HG03060 (cell line): ENCODE measurements around the gene PPL.

Experiments
- ATAC-seq: cut with Tn5 transposase; IDR thresholded peaks from one replicate; pipeline ENCODE4 v1.9.1; 2021; ENCODE audit warnings: low read depth, moderate number of reproducible peaks; ENCODE audit not compliant: unreplicated experiment

Gene PPL

DNA sequence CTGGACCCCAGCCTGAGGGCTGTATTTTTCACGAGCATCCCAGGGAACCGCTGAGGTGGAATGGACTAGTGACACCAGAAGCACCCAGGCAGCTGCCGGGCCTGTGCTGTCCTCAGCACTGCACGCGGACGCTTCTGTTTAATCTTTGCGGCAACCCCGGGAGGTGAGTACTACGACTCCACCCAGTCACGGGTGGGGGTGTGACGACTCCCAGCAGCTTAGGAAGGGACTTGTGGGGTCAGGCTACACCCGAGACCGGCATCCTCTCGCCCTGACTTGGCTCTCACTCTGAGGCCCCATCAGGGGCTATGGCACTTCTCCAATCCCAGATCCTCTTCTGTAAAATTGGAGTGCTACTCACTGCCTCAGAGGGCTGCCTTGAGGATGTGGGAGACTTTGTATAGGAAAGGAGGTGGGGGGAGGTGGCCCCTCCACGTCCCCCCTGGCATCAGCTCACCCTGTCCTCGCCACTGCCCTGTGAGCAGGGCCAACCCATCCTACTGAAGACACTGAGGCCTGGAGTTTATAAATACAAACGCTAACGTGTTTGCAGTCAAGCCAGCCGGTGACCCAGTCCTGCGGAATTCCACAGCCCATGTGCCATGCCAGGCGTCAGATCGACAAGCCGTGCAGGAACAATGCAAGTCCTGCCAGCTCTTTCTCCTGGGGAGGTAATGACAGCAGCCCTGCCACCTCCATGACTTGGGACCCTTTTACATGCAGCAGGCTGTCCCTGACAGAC is 44.4 kb downstream of the PPL start:
- ATAC-seq: no peak

DNA sequence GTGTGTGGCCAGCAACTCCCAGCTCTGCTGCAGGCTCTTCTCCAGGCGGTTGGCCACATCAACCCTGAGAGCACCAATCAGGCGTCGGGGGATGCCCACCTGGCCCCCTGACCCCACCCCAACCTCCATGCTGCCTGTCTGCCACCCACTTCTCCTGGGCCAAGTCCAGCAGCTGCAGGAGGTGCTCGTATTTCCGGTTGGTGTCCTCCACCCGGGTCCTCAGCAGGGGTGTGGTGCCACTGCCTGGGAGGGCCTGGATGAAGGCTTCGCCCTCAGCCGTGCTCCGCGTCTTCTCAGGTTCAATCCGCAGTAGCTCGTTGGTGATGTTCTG is 45.1 kb downstream of the PPL start:
- ATAC-seq: no peak

DNA sequence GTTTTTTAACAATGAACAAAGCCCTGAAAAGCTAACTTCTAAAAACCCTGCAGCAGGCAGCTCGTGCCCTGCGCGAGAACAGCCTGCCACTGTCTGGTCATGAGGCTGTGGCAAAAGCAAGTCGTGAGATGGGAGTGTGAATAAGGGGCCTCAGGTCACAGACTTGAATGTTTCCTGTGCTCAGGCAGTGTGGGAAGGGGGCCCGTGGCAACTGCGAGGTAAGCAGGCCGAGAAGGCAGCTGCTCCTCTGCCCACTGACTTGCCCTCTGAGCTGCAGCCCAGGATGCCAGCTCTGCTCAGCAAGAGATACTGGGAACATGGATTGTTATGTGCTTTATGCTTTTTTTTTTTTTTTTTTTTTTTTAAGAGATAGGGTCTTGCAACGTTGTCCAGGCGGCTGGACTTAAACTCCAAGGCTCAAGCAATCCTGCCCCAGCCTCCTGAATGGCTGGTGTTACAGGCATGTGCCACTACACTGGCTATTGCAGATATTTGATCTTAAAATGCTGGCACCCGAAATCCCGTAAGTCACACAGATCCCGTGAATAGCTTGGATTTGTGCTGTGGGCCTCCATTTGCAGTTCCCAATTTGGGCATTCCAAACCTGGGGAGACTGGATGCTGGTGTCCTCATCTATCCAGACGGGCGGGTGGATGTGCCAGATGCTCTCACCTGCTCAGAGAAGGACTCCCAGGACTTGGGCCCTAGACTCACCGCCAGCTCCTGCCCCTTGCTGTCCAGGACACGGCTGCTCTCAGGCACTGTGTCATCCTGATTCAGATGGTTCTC is 45.7 kb downstream of the PPL start:
- no peak for ATAC-seq

DNA sequence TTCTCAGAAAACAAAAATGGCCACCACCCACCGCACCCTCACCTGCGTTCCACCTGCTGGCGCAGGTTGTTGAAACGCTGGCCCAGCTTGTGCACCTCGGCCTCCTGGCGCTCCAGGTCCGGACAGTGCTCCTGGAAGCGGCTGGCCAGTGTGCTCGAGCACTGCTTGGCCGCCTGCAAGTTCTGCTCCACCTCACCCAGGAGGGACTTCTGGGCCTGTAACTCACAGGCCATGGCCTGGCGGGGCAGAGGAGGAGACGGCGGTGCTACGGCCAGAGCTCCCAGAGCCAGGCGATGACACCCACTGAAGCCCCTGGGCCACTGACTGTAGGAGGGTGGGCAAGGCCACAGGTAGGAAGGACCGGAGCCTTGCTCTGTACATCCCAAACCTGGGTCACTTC is 46.3 kb downstream of the PPL start:
- ATAC-seq: no peak

DNA sequence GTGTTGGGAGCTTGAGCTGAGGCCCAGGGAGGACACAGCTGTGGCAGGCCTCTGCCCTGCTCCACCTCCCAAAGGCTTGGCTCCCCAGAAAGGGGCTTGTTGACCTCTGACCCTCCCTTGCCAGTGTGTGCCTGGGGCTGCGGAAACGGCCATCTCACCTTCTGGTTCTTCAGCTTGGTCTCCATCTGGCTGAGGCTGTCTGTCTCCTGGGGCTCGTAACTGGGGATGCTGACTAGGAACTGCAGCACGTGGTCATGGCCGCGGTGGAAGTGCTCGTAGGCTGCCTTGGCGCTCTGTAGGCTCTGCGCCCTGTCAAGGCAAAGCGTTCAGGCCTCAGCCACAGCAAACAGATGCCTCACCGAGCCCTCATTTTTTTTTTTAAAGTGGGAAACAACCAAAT is 46.9 kb downstream of the PPL start:
- ATAC-seq: no peak

DNA sequence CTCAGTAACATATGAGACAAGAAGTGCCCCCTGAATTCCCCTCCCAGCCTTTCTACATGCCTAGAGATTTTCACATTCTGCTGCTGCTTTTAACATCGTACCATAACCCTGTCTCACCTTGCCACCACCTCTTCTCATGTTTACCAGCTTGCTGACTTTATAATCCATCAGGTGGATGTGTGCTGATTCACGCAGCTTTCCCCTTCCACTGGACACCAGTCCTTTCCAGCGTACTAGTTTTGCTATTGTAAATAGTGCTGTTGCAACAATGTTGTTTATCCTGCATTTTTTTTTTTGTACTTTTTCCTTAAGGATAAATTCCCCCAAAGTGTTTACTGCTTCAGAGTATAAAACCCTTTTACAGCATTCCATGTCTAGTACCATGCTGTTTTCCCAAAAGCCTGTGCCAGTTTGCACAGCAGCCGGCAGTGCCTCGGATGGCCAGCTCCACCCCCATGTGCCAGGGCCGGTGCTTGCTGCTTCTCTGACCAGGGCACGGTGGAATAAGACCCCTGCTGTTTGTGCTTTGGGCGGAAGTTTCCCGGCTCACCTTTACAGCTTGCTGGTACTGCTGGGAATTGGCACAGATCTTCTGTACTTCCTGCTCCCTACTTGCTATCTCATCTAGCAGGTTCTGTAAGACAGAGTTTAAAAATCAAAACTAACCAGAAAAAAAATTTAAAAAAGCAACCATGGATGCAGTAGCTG is 48.4 kb downstream of the PPL start:
- ATAC-seq: no peak

DNA sequence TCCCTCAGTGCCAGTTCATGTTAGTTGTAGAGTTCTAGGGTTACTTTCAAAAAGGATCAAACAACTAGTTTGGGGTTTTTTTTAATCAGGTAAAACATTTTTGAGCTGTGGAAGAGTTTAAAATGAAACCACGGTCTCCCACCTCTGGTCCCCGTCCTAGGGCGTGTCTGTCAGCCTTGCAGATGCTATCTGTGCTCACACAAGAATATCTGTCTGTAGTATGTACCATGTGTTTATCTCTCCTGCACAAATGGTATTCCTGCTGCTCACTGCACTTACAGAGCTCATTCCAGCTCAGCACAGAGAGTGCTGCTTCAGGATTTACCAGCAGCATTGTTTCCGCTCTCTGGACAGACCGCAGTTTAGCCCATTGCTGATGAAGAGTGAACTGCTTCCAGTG is 50.8 kb downstream of the PPL start:
- ATAC-seq: no peak

DNA sequence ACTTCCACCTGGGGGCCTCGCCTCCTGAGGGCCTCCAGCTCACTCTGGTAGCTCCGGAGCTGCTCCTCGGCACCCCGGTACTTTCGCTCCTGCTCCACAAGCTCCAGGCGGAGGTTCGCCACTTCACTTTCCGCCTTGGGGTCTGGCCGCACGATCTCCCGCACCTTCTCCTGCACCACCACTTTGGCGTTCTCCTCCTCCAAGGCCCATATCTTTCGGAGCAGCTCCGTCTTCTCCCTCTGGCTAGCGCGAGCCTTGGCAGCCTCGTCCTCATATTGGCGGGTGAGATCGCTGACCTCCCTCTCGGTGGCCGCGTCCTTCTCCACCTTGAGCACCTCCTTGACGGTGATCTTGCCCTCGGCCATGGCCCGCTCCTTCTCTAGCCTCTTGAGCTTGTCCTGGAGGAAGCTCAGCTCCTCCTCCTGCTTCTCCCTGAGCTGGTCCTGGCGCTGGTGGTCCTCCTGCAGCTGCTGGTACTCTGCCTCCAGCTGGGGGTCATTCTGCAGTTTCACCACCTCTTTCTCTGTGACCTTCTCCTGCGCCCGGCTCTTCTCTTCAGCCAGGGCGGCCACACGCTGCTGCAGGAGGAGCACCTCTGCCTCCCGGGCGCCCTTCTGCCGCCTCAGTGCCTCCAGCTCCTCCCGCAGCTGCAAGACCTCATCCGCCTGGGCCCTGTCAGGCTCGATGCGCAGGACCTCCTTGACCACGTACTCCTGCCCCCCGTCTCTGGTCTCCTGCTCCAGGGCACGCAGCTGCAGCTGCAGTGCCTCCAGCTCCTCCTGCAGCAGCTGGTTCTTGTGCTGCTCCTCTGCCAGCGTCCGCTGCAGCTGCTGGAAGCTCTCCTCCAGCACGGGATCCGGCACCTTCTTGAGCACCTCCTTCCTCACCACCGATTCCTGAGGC is 51.7 kb downstream of the PPL start:
- no peak for ATAC-seq

DNA sequence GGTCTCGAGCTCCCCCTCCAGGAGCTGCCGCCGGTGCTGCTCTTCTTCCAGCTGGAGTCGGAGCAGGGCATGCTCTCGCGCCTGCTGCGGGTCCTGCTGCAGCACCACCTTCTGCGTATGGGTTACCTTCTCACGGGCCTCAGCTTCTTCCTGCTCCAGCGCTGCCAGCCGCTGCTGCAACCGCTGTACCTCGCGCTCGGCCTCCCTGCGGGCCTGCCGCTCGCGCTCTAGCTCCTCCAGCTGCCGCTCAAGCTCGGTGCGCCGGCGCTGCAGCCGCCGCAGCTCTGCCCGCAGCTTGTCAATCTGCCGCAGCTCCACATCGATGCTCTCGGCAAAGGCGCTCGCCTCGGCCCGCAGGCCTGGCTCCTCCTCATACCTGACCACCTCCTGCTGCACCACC is 52.7 kb downstream of the PPL start:
- ATAC-seq: no peak

DNA sequence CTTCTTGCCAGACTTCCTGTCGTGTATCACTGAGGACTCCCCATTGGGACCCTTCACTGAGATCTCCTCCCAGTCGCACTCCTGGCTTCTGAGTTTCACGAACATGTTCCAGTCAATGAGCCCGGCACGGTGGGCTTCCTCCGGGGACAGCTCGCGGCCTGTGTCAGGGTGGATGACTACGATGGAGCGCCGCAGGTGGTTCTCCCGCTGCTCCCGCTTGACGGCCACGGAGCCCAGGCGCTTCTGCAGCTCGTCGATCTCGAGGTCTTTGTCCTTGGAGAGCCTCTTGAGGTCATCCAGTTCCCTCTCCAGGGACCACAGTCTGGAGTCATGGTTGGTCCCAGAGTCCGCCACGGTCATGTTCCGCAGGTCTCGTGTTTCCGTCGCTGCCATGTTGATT is 53.4 kb downstream of the PPL start:
- no peak for ATAC-seq

DNA sequence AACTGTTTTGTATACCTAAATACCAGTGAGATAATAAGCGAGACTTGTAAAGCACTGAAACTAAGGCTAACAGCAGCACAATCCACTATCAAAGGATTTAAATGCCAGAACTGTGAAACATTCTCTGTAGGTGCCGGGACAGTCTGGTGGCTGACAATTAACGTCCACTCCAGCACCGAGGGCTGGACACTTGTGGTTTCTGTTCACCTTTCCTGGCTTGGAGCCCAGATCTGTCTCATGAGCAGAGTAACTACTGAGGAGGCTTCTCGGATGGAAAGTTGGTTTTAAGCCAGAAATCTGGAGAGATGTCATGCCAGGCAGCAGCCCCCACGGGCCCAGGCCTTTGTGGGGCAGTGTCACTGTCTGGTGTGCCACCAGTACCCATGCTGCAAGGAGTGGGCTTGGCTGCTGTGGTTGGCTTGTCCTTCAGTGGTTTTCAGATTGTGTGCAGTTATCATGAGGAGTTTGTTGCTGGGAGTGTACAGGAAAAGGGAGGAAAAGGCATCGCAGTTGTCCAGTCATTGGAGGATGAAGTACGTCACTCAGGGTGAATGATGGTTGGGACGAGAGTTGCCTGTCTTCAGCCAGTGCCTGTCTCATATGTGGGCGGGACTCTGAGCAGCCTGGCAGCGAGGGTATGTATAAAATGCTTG is 54.2 kb downstream of the PPL start:
- ATAC-seq: no peak

DNA sequence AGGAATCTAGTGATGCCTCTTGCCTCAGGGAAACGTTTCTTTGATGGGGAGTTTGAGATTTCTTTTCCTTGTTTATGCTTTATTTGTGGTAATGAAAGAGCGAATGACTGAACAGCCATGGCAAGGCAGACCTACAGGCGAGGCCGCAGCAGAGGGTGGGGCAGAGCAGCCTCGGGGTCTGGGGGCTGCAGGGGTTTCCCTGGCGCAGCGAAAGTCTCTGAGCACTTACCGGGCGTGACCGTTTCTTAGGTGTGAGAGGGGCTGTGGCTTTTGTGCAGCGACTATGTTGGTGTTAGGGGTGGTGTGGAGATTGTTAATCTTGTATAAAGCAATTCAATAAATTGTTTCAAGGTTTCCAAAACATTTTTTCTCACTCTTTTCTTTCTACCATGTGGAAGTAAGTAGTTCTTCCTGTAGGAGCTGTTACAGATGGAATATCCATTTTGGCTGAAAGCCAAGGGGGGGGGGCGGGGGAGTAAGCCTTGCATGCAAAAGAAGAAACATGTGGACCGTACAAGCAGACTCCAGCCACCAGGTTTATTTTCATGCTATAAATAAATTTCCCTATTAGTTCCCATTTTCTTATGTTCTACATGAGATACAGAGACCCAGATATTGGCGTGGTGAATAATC is 54.8 kb downstream of the PPL start:
- no peak for ATAC-seq

DNA sequence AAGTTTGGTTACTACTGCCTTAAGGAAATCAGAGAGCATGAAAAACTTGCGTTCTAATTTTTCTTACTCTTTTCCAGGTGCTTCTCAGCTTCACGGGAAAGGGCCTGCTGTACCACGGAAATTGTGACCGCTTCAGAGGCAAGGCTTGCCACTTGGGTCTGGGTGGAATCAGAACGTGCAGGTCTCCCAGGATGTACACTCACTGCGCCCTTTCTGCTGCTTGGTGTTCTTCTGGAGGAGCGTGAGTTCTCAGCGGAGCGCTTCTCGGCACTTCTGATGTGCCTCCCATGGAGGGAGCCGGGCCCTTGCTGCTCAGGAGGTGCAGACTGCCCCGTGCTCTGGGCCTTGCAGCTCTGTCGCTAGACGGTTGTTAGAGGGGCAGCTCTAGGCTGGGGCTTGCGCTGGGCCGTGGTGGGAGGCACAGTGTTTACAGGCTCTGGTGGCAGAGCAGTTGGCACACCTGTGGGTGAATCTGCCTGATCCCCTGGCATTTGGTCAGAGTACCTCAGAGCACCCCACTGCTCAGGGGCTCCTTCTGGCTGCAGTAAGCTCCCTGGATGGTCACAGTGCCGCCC is 56.9 kb downstream of the PPL start:
- no peak for ATAC-seq

DNA sequence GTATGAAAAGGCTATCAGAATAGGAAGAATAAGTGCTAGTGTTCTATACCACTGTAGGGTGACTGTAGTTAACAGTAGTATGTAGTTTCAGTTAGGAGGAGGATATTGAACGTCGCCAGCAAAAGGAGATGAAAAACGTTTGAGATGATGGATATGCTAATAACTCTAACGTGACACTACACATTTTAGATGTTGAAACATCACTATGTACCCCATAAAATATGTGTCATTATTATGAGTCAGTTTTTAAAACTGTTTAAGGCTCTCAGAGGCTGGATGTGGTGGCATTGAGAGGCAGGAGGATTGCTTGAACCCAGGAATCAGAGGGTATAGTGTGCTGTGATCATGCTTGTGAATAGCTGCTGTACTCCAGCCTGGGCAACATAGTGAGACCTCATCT is 57.9 kb downstream of the PPL start:
- ATAC-seq: no peak

DNA sequence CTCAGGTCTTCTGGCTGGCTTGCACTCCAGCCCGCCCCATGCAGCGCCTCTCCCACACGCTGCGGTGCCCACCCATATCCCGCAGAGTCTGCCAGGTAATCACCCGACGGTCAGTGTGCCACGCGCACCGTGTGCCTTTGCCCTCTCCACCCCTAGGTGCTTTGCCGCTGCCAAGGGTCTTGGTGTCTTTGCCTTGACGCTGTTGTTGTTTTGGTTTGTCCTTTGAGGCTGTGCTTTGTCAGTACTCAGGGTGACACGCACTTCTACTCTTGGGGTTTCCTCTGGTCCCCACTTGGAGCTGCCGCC is 59.6 kb downstream of the PPL start:
- no peak for ATAC-seq

DNA sequence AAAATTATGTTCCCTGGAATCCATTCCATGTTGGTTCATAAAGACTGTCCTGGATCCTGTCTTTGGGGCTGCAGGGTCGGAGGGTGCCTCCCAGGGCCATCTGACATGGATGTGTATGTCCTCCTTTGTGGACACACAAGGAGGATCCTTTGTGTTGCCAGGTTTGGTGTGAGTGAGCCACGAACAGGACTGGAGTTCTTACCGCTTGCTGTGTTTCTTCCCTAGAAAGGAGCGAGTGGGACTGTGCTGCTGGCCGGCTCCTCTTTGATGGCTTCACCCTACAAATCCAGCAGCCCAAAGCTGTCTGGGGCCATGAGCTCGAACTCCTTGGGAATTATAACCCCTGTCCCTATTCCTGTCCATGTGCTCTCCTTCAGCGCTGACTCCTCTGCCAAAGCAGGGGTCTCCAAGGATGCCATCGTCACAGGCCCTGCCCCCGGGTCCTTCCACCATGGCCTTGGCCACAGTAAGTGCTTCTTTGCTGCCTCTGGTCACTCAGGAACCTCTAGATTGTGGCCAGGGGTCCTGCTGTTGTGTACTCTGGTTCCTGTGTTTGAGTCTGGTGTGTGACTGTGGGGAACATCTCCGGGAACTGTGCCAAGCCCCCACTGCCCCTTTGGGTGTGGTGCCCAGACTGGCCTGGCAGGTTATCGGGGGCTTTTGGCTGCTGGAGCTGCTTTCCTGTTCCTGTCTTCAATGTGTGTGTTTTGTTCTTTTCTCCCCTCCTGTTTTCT is 60.1 kb downstream of the PPL start:
- no peak for ATAC-seq

DNA sequence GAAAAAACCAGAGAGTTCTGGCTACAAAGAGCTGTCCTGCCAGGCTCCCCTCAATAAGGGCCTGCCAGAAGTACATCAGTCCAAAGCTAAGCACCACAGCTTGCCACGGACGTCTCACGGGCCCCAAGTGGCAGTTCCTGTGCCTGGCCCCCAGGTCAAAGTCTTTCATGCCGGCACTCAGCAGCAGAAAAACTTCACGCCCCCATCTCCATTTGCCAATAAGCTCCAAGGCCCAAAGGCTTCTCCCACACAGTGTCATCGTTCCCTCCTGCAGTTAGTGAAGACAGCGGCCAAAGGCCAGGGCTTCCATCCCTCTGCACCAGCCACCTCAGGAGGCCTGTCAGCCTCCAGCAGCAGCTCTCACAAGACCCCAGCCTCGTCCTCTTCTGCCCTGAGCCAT is 62.3 kb downstream of the PPL start:
- no peak for ATAC-seq

DNA sequence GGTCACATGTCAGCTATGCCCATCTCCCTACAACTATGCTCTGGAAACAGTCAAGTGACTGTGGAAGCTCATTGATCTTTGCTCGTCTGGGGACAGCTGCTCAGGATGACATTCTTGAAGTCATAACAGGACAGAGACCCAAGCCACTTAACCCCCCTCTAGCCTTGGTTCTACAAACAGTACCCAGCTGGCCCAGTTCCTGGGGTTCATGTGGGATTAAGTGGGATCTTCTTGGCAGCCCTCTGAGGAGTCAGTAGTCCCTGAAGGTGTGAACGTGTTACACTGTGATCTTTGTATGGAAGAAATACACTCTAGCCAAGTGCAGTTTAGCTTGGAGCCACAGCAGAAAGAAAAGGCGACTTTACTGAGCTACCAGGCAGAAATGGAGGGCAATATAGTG is 63.9 kb downstream of the PPL start:
- no peak for ATAC-seq

DNA sequence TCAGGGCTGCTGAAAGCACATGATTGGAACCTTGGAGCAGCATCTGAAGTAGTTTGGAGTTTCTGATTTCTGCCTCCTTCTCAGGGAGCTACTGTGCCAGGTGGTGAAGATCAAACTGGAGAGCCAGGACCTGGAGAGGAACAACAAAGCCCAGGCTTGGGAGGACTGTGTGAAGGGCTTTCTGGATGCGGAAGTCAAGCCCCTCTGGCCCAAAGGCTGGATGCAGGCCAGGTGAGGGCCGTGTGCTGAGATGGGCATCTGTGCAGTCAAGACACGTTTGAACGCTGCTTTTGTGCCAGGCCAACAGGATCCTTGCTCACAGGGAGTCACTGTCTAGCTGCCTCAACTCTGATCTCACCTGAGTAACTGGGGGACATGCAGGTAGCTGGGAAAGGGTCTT is 65.9 kb downstream of the PPL start:
- ATAC-seq: no peak
